LNCAP (cell line): ENCODE measurements around the gene GALNT15.

ENCODE experiments used
- CTCF ChIP-seq: fragments of 450-650 bp; IDR thresholded peaks from 2 replicates; pipeline ENCODE4 v1.5.1; 2017; ENCODE audit warnings: mild to moderate bottlenecking

Gene GALNT15

GRCh38 chr3:16255726-16256125 is 81.2 kb downstream of the GALNT15 start:
- TF ChIP-seq CTCF = no peak

GRCh38 chr3:16257309-16257708 is 82.8 kb downstream of the GALNT15 start:
- no peak for TF ChIP-seq CTCF

- no peak for TF ChIP-seq CTCF
Measured at GRCh38 chr3:16258177-16258576, 83.7 kb downstream of the GALNT15 start.

GRCh38 chr3:16258866-16259265 is 84.4 kb downstream of the GALNT15 start:
- TF ChIP-seq CTCF = no peak

GRCh38 chr3:16260046-16260445 is 85.6 kb downstream of the GALNT15 start:
- no peak for TF ChIP-seq CTCF

- no peak for TF ChIP-seq CTCF
Measured at GRCh38 chr3:16262174-16262573, 87.7 kb downstream of the GALNT15 start.

GRCh38 chr3:16264174-16264707 is 89.8 kb downstream of the GALNT15 start:
- no peak for TF ChIP-seq CTCF
